Stimulated activated CD4-positive, alpha-beta T cell treated with anti-CD3 and anti-CD28 coated beads, Interleukin-4, amount 100 ng/mL, for 4 hours (primary cell): Measurements from ENCODE around the gene ATXN7L3.
A peak's percentile ranks its signal among the peaks of the same experiment; 100 is the strongest.

Source experiments
- DNase-seq, 2 experiments: peaks; one replicate each; pipeline ENCODE4 v3.0.0-alpha.2; 2020

ATXN7L3 gene

DNA sequence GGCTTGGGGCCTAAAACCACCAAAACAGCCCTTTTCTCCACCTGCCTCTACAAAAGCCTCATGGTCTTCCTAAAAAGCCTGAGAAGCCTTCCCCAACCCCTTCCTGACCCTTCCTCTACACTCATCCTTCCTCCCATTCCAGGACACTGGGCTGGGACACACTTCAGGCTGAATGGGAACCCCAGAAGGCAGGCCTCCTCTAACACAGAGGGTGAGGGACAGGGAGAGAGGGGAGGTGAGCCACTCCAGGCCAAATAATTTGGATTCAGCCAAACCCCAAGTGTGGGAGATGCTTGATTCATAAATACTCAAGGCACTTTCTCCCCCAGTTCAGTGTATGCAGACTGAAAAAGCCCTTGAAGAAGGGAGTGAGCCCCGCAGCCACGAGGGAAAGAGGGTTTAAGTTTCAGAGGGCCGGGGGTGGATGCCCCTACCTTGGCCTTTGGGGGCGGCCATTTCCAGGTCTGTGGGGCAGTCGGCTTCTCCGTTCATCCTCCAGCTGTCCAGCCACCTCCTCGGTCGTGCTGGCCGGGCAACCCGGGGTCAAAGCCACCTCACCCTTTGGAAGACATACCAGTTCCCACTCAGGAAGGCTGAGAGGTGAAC, 18.2 kb upstream of the ATXN7L3 start:
- no peak for DNase-seq

DNA sequence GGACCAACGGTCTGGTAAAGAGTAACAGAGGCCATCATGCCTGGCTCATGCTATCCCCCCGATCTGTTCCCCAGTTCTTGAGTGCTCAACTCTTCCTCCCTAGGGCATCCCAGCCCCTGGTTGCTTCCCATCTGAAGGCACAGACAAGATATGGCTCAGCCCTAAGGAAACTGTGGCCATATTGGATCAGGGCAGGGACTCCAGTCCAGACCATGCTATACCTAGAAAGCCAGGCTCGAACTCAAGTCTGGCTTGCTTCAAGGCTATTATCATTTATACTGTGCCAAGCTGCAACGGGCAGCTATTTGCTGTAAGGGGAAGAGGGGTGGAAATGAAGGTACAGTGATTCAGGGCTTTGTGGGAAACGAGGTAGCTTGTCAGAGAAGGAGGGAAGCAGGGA, 17.0 kb upstream of the ATXN7L3 start:
- no peak for DNase-seq

DNA sequence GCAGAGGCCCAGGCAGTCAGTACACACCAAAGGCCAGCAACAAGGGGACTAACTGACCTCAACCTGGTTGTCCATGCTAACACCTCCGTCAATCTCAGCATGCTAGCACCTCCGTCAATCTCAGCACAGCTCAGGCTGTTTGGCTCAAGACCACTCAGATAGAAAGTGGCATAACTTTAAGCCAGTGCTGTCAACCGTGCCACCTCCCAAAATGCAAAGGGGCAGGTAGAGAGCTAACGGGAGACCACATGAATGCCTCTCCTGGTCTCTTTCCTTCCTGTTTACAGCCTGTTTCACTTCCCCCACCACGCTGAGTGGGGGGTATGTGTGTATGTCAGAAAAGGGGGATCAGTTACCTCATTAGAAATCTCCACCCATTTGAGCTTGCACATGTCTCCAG, 16.5 kb upstream of the ATXN7L3 start:
- DNase-seq = no peak

DNA sequence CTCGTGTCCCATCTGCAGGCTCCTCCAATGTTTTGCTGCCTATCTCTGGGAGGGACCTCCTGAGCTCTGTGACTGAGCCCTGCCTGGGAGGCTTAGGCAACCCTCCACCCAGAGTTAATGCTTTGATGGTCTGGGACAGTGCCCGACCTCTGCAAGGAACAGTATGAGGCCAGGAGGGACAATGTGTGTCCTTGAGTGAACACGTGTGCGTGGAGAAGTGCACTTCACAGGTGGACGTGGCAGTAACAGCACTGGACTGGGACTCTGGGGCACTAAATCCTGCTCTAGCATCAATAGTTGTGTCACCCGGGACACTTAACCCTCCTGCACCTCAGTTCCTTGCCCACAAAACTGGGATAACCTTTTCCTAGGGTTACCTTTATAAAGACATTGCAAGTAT, 15.2 kb upstream of the ATXN7L3 start:
- no peak for DNase-seq

DNA sequence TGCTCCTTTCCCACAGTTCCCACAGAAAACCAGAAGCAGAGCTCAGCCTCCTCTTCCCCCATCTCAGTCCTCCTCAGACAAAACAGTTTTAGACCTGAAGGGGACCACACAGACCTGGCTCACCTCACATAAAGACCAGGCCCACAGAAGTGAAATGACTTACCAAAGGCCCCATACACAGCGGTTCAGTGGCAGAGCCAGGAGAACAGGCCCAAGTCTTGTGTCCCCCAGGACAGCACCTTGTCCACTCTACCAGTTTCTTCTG, 14.5 kb upstream of the ATXN7L3 start:
- DNase-seq = no peak

DNA sequence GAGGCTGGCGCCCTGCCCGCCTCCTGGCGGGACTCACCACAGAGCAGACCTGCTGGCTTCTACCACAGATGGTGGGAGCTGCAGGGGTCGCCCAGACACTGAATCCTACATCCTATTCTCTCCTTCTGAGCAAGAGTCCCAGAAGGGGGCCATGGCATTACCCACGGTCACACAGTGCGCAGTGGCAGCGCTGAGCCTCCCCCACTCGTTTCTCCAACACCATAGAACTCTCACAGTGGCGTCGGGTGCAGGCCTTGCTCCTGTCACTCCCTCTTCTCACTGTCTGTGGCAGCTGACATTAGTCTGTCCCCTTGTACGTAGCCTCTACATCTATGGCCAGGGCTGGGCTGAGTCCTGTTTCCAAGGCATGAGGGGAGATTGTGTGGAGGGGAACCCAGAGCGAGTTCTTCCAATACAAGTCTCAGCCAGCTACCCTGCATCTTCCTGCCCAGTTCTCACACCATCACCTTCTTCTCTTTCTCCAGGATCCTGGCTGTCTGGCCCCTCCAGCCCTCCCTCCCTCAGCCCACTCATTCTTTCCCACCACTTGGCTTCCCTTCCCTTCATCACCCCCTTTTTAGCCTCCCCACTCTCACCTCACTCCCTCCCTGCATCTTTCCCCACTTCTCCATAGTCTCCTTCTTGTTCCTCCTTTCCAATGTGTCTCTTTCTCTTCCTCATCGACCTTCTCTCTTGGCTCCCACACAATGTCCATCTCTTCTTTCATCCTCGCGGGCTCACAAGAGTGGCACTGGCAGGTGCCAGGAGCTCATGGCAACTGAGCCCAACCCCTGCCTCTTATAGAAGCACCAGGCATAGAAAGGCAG, 13.9 kb upstream of the ATXN7L3 start:
- DNase-seq = no peak

DNA sequence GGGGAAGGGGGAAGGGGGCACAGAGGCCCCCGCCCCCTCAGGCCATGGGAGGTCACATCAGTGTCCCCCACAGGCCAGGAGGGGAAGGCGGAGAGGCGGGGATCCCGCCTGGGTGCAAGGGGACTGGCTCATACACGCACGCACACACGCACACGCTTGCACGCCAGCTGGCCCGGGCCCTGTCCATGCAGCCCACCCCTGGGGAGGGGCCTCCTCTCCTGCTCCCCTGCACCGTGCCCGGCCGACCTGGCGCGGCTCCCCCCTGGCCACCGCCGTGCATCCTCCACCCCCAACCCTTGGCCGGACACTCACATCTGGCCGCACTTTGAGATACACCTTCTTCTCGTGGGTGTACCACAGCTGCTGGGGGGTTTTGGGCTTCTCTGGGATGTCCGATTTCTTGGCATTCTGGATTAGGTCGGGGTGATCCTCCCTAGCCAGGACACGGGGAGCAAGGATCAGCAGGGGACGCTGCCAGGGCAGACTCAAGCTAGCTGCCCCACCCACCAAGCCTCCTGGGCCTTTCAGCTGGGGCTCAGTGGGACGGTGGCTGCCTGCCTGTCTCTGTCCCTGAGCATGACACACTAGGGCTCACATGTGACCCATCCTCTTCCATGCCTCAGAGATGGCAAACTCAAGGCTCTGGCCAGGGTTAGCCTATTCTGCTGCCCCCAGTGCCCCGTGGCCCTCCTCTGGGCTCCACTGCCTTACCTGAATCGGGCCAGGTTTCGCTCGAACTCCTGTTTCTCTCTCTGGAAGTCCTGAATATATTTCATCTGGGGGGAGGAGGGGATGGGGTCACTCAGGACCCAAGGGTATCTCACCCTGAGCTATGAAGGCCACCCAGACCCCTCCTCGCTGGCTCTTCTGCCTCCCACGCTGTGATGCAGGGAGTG, 13.1 kb upstream of the ATXN7L3 start:
- DNase-seq = no peak

DNA sequence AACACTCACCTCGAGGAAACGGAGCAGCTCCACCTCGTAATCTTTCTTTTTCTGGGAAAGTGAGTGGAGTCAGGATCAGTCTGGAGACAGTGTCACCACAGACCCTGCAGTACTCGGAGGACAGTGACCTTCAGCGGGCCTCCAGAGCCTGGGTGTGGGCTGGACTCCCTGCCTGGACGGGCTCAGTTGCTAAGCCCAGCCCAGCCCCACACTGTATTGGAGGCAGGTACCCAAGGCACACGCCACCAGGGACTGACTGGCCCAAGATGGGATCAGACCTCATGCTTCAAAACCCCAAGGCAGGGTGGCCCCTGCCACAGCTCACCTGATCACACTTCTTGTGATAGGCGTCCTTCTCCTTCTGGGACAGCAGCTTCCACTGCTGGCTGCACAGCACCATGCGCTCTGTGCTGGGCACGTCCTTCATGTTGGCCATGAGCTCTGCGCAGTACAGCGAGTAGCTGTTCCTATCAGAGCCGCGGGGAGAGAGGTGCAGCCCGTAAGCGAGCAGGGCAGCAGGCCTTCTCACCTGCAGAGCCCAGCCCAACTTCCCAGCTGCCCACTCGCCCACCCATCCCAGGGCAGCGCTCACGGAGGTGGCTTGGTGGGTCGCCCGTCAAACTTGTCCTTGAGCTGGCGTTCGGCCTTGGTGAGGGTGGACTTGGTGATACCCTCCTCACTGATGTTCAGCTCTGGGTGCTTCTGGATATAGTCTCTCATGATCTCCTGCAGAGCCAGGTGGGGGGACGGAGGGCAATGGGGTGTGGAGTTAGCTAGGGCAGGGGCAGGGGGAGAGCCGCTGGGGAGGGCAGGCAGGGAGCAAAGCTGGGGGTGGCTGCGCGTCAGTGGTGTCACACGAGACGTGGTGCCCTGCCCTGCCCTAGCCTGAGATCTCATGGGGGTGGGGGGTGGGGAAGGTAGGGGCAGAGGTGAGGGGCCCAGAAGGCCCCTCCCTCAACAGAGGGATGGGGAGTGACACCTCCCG, 11.9 kb upstream of the ATXN7L3 start:
- DNase-seq = no peak

DNA sequence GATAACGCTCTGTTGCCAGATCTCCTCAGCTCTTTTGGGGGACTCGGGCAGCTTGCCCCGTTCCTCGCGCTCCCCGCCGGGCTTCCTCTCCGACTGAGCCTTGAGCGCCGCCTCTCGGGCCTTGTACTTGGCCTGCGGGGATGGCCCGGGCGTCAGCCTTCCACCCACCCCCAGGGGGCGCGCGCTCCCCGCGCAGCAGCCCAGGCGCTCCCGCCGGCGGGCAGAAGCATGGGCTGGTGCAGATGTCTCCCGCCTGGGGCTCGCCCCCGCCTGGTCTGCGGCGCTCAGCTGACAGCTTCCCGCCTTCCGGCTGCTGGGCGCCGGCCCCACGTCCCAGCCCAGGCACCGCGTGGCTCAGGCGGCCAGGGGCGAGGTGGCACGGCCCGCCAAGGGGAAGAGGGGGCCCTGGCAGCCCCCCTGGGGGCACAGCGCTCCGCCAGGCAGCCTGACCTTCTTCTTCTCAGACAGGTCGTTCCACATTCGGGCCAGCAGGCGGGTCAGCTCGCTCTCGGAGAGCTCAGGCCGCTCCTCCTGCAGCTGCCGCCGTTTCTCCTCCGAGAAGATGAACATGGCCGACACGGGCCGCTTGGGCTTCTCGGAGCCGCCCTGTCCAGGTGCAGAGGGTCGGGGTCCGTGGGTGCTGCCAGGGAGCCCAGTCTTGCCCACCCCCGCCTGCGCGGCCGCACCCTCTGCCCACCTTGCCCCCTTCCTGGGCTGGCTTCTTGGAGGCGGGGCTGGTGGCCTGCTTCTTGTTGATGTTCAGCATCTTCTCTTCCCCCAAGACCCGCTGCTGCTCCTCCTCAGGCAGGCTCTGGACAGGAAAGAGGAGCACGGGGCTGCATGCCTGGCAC, 10.9 kb upstream of the ATXN7L3 start:
- DNase-seq = peak; percentile 86 to 88

DNA sequence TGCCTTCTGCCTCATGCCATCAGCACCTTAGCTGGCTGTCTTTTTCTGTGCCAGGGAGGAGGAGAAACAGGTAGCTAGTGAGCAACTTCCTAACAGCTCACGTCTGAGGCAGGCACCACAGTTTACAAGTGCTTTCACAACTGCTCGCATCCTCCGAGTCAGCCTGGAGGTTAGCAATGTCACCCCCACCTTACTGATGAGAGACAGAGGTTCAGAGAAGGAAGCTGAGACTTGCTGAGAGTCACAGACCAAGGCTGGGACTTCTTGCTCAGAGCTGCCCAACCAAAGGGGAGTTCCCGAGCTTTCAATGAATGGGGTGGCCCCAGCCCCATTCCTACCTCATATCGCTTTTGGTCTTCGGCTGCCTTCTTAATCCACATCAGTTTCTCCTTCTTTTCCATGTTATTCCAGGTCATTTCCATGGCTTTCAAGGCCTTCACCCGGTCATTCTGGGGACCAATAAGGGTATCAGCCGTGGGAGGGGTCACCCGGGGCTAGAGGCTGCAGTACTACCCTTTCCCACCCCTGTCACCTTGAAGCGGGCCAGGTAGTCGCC, 10.2 kb upstream of the ATXN7L3 start:
- peak; percentile 35 to 55 for DNase-seq

DNA sequence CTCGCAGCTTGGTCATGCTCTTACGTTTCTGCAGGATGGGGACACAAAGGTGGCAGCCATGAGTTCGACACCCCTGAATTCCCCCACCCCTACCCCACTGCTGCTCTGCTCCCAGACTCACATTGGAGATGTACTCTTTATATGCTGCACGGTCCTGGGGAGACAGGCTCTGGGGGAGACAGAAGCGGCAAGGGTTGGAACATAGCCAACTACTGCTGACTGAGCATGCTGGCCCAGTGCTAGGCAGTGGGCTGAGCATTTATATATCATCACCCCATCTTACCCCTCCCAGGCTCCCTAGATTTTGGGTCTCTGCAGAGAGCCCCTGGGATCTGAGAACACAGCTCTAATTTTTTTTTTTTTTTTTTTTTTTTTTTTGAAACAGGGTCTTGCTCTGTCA, 8.1 kb upstream of the ATXN7L3 start:
- no peak for DNase-seq

DNA sequence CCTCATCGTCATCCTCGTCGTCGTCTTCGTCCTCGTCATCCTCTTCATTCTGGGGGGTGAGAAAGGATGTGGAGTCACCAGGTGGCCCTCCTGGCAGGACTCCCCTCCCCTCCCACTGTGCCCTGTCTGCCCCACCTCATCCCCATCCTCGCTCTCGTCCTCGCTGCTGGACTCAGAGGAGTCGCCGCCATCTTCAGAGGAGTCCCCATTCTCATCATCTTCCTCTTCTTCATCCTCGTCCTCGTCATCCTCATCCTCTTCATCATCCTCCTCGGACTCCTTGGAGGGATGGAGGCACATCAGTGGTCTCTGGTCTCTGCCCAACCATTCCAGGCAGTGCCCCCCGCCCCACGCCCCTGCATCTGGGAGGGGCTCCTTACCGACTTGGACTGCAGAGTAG, 7.6 kb upstream of the ATXN7L3 start:
- DNase-seq = no peak

DNA sequence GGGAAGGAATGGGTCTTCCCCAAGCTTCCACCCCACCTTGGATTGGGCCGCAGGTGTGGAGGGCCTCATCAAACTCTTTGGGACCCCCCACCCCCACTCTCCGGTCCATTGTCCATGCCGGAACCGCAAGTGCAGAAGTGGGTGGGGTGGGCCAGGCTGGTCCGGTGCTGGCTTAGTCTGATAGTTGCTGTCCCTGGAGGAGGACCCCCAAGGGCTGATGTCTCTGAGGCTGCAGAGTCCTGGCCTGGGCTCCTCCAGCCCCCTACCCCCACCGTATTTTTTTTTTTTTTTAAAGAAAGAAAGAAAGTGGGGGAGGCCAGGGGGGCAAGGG, 7.1 kb upstream of the ATXN7L3 start:
- no peak for DNase-seq

DNA sequence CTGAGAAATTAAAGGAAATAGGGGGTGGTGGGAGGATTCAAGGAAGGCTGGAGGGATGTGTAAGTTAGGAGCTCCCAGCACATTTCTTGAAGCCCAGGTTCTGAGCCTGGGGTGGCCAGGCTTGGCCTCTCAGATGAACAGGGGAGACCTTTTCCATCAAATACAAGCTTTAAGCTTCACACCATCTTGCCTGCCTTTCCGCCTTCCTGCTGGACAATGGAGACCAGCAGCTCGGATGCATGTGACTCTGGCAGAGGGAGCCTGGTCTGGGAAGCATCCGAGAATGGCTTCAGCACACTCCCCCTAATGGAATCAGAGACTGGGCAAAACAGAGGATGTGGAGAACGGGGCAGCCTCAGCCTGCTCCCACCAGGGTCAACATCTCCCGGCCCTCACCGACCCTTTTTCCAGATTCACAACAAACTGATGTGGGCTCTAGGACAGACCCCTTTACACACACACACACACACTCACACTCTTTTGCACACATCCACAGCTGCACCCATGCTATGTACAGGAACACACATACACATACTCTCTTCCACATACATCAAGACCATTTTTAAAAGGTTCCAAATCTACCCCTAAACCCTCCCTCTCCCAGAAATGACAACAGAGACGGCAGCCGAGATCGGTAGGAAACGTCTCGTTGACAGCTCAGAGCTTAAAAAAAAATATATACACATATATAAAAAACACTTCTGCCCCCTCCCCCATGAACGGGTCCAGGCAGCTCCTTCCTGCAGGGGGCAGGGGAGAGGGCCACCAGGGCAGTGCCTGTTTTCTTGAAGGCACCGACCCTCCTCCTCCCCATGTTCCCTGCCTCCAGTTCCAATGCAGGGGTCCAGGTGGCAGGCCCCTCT, 6.5 kb upstream of the ATXN7L3 start:
- DNase-seq = no peak

DNA sequence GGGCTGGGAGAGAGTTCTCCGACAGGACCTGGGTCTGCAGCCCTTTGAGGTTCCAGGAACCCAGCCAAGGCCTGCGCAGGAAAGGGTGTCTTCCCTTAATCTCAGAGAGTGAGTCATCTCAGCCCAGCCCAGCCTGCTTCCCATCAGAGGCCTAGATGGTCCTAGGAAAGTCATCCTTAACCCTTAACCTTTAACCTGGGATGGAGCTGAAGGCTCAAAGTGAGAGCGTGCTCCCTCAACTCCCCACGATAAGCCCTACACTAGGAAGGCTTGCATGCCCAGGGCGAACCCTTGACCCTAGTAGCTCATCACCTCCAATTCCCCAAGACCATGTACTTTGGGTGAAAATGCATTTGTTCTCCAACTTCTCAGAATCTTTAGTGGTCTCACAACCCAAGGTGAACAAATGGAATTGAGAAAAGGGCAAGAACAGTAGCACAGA, 4.8 kb upstream of the ATXN7L3 start:
- no peak for DNase-seq

DNA sequence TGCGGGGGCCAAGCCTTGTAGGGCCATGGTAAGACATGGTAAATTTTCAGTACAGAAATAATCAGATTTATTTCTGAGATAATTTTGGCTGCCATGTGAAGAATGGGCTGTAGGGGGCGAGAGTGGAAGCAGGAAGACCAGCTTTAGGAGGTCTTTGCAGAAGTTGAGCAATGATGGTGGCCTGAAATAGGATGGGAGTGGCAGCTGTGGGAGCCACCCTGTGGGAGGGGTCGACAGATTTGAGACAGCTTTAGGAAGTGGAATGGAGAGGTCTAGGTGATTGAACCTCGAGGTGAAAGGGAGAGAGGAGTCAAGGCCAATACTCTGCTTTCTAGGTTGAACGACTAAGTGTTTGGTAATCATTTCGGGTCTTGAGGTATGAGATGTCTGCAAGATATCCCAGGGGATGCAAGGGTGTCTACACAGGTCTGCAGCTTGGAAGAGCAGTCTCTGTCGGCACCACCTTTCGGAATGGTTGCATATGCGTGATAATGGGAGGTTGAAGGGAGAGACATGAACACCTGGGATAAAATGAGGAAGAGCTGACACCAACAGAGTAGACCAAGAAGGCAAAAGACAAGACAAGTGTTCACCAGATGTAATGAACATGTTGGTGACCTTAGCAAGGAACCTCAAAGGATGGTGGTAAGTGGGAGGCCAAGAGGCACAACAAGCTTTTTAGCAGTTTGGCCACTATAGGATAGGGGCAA, 4.2 kb upstream of the ATXN7L3 start:
- DNase-seq = no peak

DNA sequence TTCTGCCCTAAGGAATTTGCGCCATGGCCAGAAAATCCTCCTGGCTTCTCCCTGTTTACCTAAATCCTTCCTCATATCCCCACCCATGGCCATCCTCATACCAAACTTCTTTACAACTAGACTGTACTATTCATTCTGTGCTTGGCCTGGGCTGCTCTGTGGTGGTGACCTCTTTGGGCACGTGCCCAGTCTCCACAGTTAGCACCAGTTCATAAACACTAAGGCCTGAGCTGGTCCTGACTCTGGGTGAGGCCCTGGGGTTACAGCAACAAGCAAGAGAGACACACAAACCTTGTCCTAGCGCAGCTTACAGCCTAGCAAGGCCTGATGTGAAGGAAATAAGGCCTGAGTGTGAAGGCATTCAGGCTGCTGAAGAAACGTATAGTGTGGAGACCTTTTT, 3.1 kb upstream of the ATXN7L3 start:
- DNase-seq = no peak

DNA sequence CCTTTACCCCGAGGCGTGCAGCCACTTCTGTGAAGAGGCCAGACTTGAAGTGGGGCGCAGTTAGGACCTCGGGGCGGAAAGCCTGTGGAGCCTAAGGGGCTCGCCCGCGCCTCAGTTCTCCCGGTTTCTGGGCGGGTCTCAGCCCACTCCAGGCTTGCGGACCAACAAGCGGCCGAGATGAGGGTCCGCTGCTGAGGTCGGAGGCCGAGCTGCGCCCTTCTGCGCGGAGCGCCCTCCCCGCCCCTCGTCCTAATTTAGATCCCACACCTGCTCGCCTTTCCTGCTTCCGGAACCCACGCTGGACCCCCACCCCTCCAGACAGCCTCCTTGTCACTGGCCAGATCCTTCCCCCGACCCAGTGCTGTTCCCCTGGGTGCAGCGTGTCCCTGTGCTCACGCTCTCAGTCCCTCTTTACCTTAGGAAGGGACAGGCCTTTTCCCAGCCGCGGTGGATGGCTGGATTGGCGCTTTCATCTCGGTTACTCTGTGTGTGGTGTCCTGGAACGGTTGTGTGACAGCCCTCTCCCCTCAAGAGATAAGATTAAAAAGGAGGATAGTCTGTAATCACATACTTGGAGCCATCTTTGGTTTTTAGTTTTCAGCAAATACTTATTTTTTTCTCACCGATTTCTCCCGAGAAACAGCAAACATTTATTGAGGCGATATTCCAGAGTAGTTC, 933 bp upstream of the ATXN7L3 start:
- DNase-seq = no peak
